NCI-H510A (cell line): ENCODE data around the gene EIF4EBP3.

Experiments used
- DNase-seq: peaks from one replicate; lab custom pipeline; 2025; lab: John Stamatoyannopoulos, UW

EIF4EBP3 gene

DNA sequence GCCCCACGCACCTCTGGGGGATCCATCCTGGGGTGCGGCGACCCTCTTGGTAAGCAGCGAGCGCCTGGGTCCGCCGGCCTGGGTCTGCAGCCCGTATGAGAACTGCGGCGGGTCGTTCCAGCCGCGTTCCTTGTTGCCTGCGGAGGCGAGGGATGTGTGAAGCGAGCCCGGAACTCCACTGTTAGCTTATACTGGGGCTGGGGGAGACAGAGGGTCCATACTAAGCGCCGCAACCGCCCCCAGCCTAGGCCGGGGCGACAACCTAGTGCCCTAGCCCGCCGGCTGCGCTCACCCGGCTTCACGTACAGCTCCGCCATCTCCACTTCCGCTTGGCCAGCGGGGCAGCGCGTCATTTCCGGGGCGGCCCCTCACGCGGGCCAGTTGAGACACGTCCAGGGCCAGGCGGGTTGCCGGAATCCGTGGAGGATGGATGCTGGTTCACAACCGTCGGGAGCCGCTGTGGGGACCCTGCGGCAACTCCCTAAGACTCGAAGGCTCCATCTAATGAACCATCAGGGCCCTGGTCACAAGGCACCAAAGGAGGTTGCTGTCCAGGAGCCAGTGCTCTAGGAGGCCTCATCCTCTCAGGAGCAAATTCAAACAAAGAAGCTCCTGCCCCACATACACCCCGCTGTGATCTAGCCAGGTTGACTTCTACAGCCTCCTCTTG lies 9.8 kb downstream of the EIF4EBP3 start, which contains the start of gene SRA1:
Gene SRA1, minus strand, starts transcription at position 338 of the 670 bp plus-strand sequence. Its CDS starts 21 bp downstream, at position 317.
- peak; percentile 77 for DNase-seq

DNA sequence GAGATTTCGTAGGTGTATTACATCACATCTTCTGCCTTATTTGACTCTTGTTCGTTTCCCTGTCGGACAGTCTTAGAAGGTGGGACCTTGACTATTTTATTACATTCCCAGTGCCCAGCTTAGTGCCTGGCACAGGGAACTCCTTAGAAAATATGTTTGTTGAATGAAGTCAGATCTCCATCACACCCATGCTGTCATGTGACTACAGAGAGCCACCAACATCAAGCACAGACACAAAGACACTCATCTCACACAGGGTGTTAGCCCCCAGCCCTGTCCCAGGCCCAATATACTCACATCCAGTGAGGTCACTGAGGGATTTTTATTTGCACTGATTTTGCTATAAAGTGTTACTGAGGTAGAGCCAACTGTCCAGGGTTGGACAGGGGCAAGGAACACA lies 10.5 kb downstream of the EIF4EBP3 start:
- no peak for DNase-seq

DNA sequence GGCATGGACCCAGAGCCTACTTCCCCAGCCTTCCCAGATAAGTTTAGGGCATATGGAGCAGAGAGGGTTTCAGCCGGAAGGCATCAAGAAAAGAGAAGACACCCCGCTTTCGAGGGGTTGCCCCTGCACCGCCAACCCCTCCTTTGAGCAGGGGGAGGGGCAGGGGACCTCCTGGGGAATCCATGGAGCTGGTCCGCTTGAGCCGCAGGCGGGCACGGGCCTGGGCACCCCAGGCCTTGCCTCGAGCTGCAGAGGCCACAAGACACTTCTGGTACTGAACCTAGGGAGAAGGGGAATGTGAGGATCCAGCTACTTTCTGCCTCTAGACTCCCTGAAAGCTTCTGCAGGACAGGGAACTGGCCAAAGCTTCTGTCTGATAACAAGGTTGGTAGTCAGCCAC lies 11.1 kb downstream of the EIF4EBP3 start:
- no peak for DNase-seq

DNA sequence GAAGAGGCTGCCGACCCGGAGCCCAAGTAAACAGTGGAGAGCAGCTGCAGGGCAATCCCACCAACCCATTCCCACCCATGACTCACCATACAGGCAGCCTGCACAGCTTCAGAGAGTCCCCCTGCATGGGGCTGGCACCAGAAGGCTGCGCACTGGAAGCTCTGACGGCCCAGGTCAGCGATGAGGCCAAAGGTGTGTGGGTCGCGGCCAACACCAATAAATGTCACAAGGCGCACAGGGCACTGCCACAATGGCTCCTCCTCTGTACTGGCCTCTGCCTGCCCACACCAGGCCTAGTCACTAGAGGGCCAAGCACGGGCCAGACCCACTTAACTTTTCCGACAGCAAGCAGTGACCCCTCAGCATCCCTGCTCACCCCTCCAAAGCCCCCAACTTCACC lies 12.8 kb downstream of the EIF4EBP3 start:
- no peak for DNase-seq

DNA sequence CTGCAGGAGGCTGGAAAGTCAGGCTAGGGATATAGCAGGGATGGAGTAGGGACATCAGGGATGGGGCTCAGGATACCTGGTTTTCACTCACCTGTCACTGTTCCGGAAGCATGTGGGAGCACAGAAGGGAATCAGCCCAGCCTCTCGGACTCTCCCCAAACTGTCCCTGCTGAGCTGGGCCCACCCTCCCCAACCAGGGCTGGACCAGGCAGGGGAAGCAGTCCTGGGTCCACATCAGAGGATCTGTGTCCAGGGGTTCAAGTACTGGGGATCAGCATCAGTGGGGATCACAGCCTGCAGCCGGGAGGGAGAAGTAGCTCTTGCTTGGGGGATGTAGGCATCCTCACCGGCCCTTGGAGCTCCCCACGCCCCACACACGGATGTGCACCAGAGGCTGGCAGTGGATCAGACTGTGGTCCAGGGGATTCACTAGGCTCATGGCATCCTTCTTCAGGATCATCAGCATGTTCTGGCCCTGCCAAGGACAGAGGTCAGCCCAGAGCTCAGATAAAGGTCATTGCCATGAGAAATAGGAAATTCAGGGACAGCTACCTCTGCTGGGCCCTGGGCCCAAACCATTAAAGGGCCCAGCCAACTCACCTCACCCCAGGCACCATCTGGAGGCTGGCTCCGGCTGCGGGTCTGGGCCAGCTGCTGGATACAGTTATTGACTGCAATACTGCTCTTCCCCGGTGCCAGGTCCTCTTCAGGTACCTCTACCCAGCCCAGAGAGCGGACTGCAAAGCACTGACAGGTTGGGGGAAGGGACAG lies 14.5 kb downstream of the EIF4EBP3 start:
- DNase-seq = no peak

DNA sequence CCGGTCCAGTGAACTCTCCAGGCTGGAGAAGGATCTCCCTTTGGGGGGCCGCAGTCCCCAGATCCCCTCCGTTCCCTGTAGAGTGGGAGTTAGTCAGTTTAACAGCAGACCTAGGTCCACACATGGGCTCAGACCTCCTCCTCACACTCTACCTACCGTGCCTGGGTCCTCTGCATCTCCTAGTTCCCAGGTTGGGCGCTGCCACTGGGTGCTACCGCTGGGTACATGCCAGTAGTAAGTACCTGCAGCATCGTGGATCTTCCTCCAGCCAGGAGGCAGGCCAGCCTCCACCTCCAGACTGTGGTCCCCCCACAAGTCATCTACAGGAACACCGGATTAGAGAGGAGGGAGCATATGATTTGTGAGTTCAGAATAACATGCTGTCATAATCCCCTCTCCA lies 16.1 kb downstream of the EIF4EBP3 start:
- no peak for DNase-seq

DNA sequence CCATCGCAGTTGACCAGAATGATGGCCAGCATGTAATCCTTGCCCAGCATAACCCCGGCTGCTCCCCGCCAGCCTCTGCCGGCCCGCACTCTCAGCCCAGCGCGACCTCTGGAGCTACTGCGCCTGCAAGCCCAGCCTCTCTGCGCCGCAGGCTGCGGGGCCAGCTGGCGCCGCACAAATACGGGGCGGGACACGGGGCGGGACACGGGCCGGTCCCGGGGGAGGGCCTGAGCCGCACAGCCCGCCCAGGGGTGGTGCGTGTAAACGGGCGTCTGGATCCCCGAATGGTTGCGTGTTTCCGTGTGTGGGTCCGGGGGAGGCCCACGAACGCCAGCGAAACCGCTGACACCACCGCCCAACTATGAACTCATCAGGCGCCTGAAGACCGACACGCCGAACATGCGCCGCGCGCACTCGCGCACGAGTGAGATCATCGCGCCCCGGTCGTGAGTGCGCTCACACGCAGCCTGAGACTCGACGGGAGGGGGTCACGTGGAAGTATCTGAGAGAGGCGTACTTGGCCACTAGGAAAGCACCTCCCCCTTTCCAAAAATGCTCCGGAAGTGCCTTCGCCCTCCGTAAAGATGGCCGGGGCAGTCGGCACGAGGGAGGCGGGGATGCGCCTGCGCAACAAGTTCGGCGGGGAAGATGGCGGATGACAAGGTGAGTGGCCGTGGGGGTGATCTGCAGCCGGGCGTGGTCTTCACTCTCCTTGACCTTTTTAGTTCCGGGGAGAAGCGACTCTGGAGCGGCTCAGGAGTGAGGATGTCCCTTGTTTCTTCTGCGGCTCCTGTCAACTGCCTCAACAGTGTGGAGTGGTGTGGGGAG lies 16.9 kb downstream of the EIF4EBP3 start, which contains the start of the genes APBB3 and SLC35A4:
Gene APBB3, minus strand, starts transcription at position 403 of the 828 bp plus-strand sequence. Its CDS starts 353 bp downstream, at position 50.
Gene SLC35A4, plus strand, starts transcription at position 633 of the 828 bp plus-strand sequence. CDS start 2,342 bp downstream, outside the sequence.
- peak; percentile 74 for DNase-seq

DNA sequence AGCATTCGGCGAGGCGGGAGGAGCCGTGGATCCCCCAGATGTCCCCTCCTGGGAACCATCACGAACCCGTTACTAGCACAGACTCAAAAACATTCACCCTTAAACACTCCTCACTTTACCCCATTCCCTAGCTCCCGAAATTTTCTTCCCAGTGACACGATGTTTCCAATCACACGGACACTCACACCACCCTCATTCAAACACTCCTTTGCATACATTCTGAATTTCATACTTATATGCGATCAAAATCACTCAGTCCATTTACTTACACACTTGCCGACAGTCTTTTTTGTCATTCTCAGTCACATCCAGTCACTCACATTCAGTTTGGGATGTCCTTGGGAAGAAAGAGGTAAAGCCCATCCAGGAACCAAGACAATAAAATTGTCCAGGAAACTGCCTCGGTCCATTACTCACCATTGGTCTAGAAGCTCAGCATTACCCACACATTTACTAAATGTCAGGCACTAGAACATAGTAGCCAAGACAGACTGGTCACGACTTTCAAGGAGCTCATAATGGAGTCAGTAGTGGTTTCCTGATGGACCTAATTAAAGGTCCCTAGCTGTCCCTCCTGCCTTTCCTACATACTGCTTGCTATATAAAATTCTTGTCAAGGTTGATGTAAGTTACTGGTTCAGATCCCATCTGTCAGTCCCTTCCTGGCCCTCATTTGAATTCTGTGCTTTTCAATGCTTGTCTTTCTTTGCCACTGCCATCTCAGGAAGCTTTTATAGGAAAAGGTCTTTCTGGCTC lies 17.7 kb downstream of the EIF4EBP3 start:
- no peak for DNase-seq

DNA sequence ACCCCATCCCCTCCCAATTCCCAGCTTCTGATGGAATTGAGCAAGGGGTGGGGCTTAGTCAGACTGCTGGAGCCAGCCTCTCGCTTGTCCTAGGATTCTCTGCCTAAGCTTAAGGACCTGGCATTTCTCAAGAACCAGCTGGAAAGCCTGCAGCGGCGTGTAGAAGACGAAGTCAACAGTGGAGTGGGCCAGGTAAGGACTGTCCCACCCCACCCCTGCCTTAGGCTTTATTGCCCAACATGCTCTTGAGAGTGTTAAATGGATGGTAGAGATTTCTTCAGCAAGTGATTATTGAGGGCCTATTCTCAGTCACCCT lies 18.3 kb downstream of the EIF4EBP3 start:
- DNase-seq = no peak

DNA sequence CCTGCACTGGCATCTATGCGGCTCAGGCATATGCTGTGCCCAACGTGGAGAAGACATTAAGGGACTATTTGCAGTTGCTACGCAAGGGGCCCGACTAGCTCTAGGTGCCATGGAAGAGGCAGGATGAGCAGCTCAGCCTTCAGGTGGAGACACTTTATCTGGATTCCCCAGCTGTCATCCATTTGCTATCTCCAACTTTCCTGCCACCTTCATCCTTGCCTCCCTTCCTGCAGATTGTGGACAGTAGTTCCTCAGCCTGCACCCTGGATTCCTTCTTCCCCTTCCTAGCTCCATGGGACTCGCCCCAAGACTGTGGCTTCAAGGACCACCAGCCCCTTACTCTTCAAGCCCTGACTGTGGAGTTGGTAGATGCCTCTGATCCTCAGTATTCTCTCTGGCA lies 19.2 kb downstream of the EIF4EBP3 start:
- no peak for DNase-seq

DNA sequence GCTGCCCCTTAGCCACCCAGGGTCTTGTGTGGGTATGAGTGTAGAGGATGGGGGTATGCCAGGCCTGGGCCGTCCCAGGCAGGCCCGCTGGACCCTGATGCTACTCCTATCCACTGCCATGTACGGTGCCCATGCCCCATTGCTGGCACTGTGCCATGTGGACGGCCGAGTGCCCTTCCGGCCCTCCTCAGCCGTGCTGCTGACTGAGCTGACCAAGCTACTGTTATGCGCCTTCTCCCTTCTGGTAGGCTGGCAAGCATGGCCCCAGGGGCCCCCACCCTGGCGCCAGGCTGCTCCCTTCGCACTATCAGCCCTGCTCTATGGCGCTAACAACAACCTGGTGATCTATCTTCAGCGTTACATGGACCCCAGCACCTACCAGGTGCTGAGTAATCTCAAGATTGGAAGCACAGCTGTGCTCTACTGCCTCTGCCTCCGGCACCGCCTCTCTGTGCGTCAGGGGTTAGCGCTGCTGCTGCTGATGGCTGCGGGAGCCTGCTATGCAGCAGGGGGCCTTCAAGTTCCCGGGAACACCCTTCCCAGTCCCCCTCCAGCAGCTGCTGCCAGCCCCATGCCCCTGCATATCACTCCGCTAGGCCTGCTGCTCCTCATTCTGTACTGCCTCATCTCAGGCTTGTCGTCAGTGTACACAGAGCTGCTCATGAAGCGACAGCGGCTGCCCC lies 19.8 kb downstream of the EIF4EBP3 start:
- DNase-seq = no peak

DNA sequence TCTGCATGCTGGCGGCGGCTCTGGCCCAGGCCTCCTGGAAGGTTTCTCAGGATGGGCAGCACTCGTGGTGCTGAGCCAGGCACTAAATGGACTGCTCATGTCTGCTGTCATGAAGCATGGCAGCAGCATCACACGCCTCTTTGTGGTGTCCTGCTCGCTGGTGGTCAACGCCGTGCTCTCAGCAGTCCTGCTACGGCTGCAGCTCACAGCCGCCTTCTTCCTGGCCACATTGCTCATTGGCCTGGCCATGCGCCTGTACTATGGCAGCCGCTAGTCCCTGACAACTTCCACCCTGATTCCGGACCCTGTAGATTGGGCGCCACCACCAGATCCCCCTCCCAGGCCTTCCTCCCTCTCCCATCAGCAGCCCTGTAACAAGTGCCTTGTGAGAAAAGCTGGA lies 20.4 kb downstream of the EIF4EBP3 start:
- no peak for DNase-seq

DNA sequence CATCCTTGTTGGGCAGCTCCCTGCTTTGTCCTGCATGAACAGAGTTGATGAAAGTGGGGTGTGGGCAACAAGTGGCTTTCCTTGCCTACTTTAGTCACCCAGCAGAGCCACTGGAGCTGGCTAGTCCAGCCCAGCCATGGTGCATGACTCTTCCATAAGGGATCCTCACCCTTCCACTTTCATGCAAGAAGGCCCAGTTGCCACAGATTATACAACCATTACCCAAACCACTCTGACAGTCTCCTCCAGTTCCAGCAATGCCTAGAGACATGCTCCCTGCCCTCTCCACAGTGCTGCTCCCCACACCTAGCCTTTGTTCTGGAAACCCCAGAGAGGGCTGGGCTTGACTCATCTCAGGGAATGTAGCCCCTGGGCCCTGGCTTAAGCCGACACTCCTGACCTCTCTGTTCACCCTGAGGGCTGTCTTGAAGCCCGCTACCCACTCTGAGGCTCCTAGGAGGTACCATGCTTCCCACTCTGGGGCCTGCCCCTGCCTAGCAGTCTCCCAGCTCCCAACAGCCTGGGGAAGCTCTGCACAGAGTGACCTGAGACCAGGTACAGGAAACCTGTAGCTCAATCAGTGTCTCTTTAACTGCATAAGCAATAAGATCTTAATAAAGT lies 21.1 kb downstream of the EIF4EBP3 start:
- no peak for DNase-seq

DNA sequence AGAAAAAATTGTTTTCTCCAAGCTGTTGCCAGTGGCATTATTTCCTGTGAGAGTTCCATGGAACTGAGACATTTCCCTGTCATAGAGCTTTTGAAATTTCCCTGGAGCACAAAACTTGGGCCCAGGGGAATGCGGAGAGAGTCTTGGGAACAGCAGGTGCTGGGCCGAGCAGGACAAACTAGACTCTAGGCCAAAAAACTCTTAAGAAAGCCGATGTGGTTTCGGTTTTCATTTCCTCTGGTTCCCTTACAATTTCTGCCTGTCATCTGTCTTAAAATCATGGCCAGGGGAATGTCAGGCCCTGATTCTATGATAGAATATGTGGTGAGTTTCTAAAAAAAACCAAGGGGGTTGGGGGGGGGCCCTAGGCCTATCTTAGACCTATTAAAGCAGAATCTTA lies 21.7 kb downstream of the EIF4EBP3 start:
- DNase-seq = no peak

DNA sequence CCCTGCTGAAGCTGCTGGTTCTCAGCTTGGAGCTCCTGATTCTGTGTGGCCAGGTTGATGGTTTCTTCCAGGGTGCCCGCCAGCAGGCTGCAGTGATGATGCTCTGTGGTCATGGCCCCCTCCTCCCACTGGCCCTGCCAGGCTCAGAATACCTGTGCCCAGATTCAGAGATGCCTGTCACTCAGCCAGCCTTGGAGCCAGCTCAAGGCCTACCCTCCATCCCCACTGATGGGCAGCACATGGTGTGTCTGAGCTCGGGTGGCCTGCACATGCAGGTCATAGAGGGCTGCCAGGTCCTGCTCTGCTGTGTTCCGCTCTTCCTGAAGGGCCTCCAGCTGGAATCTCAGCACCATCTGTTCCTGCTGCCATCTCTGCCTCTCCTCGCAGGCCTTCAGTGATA lies 22.6 kb downstream of the EIF4EBP3 start:
- DNase-seq = no peak

DNA sequence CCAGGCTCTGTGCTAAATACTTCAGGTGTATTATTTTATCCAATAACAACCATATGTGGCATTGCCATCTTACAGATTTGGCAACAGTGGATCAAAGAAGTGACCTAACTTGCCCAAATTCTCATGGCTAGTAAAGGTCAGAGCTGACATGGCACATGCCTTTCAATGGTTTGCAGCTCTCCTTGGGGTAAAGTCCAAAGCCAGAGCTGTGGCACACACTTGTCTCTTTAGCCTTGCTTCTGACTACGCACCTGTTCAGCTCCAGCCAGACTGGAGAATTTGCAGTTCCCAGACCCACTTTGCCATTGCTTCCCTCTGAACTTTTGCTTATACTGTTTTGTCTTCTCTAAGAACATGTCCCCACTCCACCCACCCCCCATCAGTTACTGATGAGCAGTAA lies 23.0 kb downstream of the EIF4EBP3 start:
- DNase-seq = no peak

DNA sequence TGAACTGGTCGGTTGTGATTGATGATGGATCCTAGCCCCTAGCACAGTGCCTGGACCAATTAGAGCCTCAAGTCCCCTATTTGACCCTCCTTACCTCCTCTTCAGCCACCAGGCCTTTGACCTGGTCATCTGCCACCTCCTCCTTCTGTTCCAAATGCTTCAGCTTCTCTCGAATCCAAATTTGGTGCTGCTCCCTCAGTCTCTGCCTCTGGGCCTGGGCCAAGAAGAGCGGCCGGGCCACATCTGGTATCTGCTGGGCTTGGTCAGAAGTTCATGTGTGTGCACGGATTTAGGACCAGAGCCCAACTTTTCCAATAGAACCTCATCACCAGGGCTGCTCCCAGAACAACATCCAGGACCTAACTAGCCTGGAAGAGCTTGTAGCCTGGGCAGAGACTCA lies 23.6 kb downstream of the EIF4EBP3 start:
- DNase-seq = no peak

DNA sequence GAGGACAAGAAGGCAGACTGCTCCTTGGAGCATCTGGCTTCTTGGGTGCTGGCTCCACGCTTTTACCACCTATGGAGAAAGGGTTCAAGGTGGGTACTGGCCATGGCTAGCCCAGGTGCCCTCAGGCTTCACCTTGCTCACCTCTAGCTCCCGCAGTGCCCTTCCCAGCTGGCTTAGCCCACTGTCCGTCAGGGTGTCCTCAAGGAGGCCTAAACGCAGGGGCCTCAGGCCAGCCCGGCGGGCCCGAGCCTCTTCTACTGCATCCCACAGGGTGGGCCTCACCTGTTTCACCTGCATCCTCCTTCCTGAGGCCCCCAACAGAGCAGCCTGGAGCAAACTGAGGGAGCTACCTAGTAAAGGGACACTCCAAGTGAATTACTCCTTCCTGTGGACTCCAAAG lies 26.2 kb downstream of the EIF4EBP3 start:
- no peak for DNase-seq

DNA sequence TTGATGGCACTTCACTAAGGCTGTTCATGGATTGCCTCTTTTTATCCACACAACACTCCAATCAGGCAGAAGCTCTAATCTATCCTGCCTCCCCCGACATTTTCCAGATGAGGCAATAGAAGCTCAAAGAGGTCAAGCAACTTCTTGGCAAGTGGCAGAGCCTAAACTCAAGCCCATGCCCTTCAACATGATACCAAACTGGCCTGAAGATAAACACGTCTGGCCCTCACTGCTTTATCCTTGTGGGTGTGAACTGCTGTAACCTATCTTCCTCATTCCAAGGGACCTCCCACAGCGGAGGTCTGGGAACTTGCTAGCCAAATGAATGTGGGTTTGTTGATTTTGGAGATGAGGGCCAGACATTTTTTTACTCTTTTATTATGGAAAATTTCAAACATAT lies 26.7 kb downstream of the EIF4EBP3 start:
- DNase-seq = no peak

DNA sequence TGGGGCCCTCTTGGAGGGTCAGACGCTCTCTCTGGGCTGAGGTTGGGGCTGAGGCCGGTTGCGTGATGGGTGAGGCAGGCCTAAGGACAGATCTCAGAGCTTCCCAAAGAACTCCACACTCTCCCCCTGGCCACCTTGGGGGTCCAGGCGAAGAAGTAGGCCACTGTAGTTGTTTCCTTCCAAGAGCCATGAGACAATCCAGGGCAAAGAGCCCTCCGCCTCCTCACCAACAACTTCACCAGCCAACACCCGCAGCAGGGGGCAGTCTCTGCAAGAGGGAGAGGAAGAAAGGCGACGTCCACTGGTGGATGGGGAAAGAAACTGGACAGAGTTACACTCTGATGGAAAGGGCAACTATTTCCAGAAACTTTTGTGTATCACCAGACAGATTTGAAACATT lies 27.8 kb downstream of the EIF4EBP3 start:
- no peak for DNase-seq

DNA sequence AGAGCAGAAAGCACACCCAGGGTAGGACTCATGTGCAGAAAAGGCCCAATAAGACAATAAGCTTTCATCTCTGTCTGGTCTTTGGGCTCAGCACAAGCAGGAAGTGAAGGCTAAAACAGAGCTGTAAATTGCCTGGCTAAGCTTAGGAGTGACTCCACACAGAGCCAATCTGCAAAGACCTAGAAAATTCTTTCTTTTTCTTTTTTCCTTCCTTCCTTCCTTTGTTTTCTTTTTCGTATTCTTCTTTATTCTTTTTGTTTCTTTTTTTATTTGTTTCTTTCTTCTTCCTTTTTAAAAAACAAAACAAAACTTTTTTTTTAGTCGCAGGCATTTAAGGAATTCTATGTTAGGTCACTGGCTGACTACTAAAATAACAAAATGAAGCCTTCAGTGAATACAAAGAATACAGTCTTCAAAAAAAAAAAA lies 29.3 kb downstream of the EIF4EBP3 start:
- no peak for DNase-seq
